Astrocyte (in vitro differentiated cells and primary cell): Measurements from ENCODE around the gene FGD6. TPM values are rescaled to one million over a fixed set of nuclear protein-coding genes. Genes with fewer than 3 reads are reported as not detected.

ENCODE experiments used
- DNase-seq: peaks from one replicate; pipeline ENCODE4 v3.0.0-alpha.2; 2010; ENCODE audit warnings: low read depth
- FAIRE-seq: peaks from 2 replicates; lab custom pipeline; 2011; peaks lifted over from hg19 to GRCh38; lab: Jason Lieb, UNC
- H2AFZ ChIP-seq: 2 replicates; pipeline ENCODE4 v1.6.0; 2012; ENCODE audit warnings: low read depth, low read length, inconsistent platforms
- H3K27ac ChIP-seq: 2 replicates; pipeline ENCODE4 v1.5.1; 2011; ENCODE audit warnings: low read depth, low read length, inconsistent platforms
- H3K27me3 ChIP-seq: 2 replicates; pipeline ENCODE4 v1.6.0; 2011; ENCODE audit warnings: low read length, inconsistent platforms; ENCODE audit not compliant: insufficient read depth
- H3K36me3 ChIP-seq: 2 replicates; pipeline ENCODE4 v1.5.1; 2011; ENCODE audit warnings: low read length, inconsistent platforms; ENCODE audit not compliant: insufficient read depth
- H3K4me1 ChIP-seq: 2 replicates; pipeline ENCODE4 v1.5.1; 2011; ENCODE audit warnings: low read length, inconsistent platforms; ENCODE audit not compliant: insufficient read depth
- H3K4me2 ChIP-seq: 2 replicates; pipeline ENCODE4 v1.6.0; 2012; ENCODE audit warnings: low read length, inconsistent platforms
- H3K4me3 ChIP-seq: 2 replicates; pipeline ENCODE4 v1.5.1; 2011; ENCODE audit warnings: low read depth, mild to moderate bottlenecking, low read length, inconsistent platforms; ENCODE audit not compliant: insufficient read depth
- H3K79me2 ChIP-seq: 2 replicates; pipeline ENCODE4 v1.6.0; 2012; ENCODE audit warnings: mild to moderate bottlenecking, low read length, inconsistent platforms; ENCODE audit not compliant: insufficient read depth
- H3K9ac ChIP-seq: 2 replicates; pipeline ENCODE4 v1.6.0; 2012; ENCODE audit warnings: mild to moderate bottlenecking, low read length, inconsistent platforms
- H3K9me3 ChIP-seq: 2 replicates; pipeline ENCODE4 v1.5.1; 2012; ENCODE audit warnings: low read depth, mild to moderate bottlenecking, low read length, inconsistent platforms; ENCODE audit not compliant: insufficient read depth
- H4K20me1 ChIP-seq: 2 replicates; pipeline ENCODE4 v1.6.0; 2012; ENCODE audit warnings: low read length, inconsistent platforms; ENCODE audit not compliant: insufficient read depth
- H3K27ac Mint-ChIP-seq: one replicate; pipeline ENCODE4 v1.8.0; 2021; ENCODE audit warnings: mild to moderate bottlenecking, mixed read lengths; ENCODE audit not compliant: unreplicated experiment
- H3K27me3 Mint-ChIP-seq: one replicate; pipeline ENCODE4 v1.8.0; 2021; ENCODE audit warnings: low read depth, mixed read lengths; ENCODE audit not compliant: unreplicated experiment
- H3K36me3 Mint-ChIP-seq: one replicate; pipeline ENCODE4 v1.8.0; 2021; ENCODE audit warnings: low read depth, mixed read lengths; ENCODE audit not compliant: unreplicated experiment
- H3K4me1 Mint-ChIP-seq: one replicate; pipeline ENCODE4 v1.8.0; 2021; ENCODE audit warnings: low read depth, mixed read lengths; ENCODE audit not compliant: unreplicated experiment
- H3K4me3 Mint-ChIP-seq: one replicate; pipeline ENCODE4 v1.8.0; 2021; ENCODE audit warnings: mild to moderate bottlenecking, moderate library complexity, mixed read lengths; ENCODE audit not compliant: unreplicated experiment
- H3K9me3 Mint-ChIP-seq: one replicate; pipeline ENCODE4 v1.8.0; 2021; ENCODE audit warnings: mild to moderate bottlenecking, mixed read lengths; ENCODE audit not compliant: unreplicated experiment
- CTCF ChIP-seq: IDR thresholded peaks from 2 replicates; pipeline ENCODE4 v1.5.1; 2011; ENCODE audit warnings: low read depth, mild to moderate bottlenecking, inconsistent platforms, low read length, moderate library complexity; ENCODE audit not compliant: insufficient read depth
- EZH2 ChIP-seq: IDR thresholded peaks from 2 replicates; pipeline ENCODE4 v1.6.1; 2012; ENCODE audit warnings: mild to moderate bottlenecking, low read length, inconsistent platforms; ENCODE audit not compliant: insufficient read depth
- total RNA-seq: library from RNA; stranded (reverse); gene quantifications from 2 replicates; pipeline ENCODE4 v1.2.1, GENCODE V29; 2021

FGD6 gene
- total RNA-seq, 1 donor from 2014 or later, result 26.5 TPM

- peak within 1 kb of the TSS; percentile 88 for H3K9ac ChIP-seq
- H3K4me1 ChIP-seq, result peaks cover 3% of the 10 kb centered on the region
- FAIRE-seq, result peak; percentile 17
- H3K9me3 ChIP-seq, result no peaks in the 10 kb centered on the region
- peaks cover 8% of the 10 kb centered on the region for H4K20me1 ChIP-seq
- Mint-ChIP-seq H3K4me3 (peak within 1 kb of the TSS; percentile 97), H3K4me1 (no peaks in the 10 kb centered on the region), H3K36me3 (peaks cover 1% of the 10 kb centered on the region), H3K27me3 (no peaks in the 10 kb centered on the region), H3K27ac (peak within 1 kb of the TSS; percentile 94), H3K9me3 (no peaks in the 10 kb centered on the region)
- H2AFZ ChIP-seq, result peak within 1 kb of the TSS; percentile 79
- DNase-seq, result peak; percentile 84
- peak within 1 kb of the TSS; percentile 74 for H3K4me3 ChIP-seq
- no peaks in the 10 kb centered on the region for H3K27me3 ChIP-seq
- H3K36me3 ChIP-seq, result peaks cover 7% of the 10 kb centered on the region
- TF ChIP-seq EZH2 (no peak), CTCF (no peak)
- peaks cover 42% of the 10 kb centered on the region for H3K79me2 ChIP-seq
- peak within 1 kb of the TSS; percentile 68 for H3K27ac ChIP-seq
- H3K4me2 ChIP-seq, result peak within 1 kb of the TSS; percentile 87
Observed at GRCh38 chr12:95072900-95073697, 144.2 kb downstream of the FGD6 start, which contains the start of gene NR2C1. Gene NR2C1, minus strand, starts transcription at chr12:95073618. Its CDS starts 6,234 bp downstream, at chr12:95067384.

GRCh38 chr12:95070378-95070777, 146.9 kb downstream of the FGD6 start:
- FAIRE-seq, result no peak
- Mint-ChIP-seq H3K27me3 (no peaks in the 10 kb centered on the region), H3K4me3 (peak overlapping the region; percentile 67)

More at GRCh38 chr12:95070378-95070777, 146.9 kb downstream of the FGD6 start:
- Histone ChIP-seq H3K79me2 (peaks cover 44% of the 10 kb centered on the region), H3K9me3 (no peaks in the 10 kb centered on the region), H2AFZ (no peak overlapping the region), H3K4me2 (no peak overlapping the region), H3K27ac (no peak overlapping the region), H3K27me3 (no peaks in the 10 kb centered on the region), H3K9ac (no peak overlapping the region), H4K20me1 (peaks cover 8% of the 10 kb centered on the region), H3K4me1 (peaks cover 3% of the 10 kb centered on the region), H3K4me3 (no peak overlapping the region), H3K36me3 (peaks cover 7% of the 10 kb centered on the region)
- TF ChIP-seq CTCF (no peak), EZH2 (no peak)
- peaks cover 1% of the 10 kb centered on the region for H3K36me3 Mint-ChIP-seq
- no peak for DNase-seq
- H3K27ac Mint-ChIP-seq, result no peak overlapping the region
- H3K9me3 Mint-ChIP-seq, result no peaks in the 10 kb centered on the region
- H3K4me1 Mint-ChIP-seq, result no peaks in the 10 kb centered on the region
